Epithelial cell of proximal tubule (primary cell): ENCODE results near the gene EIF4A3. TPM values are rescaled to one million over a fixed set of nuclear protein-coding genes. Genes with fewer than 3 reads are reported as not detected.
"Not testable (repeated sequence)": the region's sequence is repeated elsewhere in the genome, so short reads cannot be mapped to it uniquely, and the experiment has no call there.

Source experiments
- DNase-seq: peaks from one replicate; pipeline ENCODE4 v3.0.0-alpha.2; 2011; ENCODE audit warnings: low read depth
- H3K4me3 ChIP-seq: 2 replicates; pipeline ENCODE4 v1.5.1; 2011; ENCODE audit warnings: low read depth, mild to moderate bottlenecking, low read length
- total RNA-seq: library from RNA; depleted of rRNA; stranded (reverse); fragments of >200 nt; gene quantifications from 2 replicates; pipeline ENCODE4 v1.2.3, GENCODE V29; 2015
- TF ChIP-seq, protein P1 (sequence below): conservative IDR thresholded peaks from 2 replicates; pipeline ENCODE4 v1.5.1; 2012; ENCODE audit warnings: low read depth, mild to moderate bottlenecking, low read length

EIF4A3 gene
- total RNA-seq, 1 donor from 2014 or later = 122 TPM

DNA sequence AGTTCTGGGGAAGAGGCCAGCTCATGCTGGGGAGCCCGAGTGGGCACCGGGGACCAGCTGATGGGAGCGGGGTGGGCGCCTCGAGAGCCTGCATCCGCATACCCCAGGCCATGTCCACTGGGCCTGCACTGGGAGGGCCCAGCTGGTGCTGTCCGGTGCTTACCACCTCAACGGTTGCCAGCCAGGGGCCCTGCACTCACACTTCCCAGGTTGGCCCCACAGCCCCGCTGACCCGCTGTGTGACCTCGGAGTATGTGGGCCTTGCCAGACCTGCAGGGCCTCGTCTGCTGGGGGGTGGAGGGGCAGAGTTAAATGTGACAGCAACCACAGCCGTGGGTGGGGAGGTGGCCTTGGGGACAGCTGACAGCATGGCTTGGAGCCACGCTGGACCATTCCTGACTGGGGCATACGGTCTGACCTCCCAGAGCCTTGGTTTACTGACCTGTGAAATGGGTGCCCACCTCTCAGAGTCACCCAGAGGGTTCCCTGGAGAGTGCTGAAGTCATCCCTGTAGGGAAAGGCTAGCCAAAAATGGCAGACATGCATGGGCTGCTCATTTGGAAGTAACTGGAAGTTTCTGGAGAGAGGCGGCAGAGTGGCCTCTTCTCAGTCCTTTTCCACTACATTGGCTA, 51.0 kb downstream of the EIF4A3 start:
- no peak overlapping the region for H3K4me3 ChIP-seq
- TF ChIP-seq, protein P1, sequence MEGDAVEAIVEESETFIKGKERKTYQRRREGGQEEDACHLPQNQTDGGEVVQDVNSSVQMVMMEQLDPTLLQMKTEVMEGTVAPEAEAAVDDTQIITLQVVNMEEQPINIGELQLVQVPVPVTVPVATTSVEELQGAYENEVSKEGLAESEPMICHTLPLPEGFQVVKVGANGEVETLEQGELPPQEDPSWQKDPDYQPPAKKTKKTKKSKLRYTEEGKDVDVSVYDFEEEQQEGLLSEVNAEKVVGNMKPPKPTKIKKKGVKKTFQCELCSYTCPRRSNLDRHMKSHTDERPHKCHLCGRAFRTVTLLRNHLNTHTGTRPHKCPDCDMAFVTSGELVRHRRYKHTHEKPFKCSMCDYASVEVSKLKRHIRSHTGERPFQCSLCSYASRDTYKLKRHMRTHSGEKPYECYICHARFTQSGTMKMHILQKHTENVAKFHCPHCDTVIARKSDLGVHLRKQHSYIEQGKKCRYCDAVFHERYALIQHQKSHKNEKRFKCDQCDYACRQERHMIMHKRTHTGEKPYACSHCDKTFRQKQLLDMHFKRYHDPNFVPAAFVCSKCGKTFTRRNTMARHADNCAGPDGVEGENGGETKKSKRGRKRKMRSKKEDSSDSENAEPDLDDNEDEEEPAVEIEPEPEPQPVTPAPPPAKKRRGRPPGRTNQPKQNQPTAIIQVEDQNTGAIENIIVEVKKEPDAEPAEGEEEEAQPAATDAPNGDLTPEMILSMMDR = no peak
- DNase-seq = no peak

DNA sequence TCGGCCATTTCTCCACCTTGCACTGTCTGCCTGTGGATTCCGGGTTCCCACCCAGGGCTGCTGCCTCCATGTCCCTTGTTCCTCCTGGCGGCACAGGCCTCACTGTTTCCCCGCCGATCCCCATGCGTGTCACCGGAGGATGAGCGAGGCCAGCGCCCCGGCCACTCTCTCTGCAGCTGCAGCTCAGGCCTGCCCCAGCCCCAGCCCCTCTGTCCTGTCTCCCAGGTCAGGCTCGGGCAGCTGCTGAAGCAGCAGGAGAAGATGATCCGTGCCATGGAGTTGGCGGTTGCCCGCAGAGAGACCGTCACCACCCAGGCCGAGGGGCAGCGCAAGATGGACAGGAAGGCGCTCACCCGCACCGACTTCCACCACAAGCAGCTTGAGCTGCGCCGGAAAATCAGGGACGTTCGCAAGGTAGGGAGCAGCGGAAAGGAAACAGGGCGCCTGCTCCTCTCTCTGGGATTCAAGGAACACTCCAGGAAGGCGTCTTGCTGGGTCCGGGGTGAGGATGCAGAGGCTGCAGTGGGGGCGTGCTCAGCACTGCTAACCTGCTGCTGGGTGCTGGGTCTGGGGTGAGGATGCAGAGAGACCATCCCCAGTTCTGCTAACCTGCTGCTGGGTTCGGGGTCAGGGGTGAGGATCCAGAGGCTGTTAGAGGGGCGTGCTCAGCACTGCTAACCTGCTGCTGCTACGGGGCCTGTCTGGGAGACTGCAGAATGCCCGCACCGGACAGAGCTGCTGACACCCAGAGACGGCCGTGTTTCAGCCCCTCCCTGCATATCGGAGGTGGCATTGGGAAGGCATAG, 51.7 kb downstream of the EIF4A3 start:
- no peak overlapping the region for H3K4me3 ChIP-seq
- TF ChIP-seq, protein P1 = no peak
- no peak for DNase-seq

DNA sequence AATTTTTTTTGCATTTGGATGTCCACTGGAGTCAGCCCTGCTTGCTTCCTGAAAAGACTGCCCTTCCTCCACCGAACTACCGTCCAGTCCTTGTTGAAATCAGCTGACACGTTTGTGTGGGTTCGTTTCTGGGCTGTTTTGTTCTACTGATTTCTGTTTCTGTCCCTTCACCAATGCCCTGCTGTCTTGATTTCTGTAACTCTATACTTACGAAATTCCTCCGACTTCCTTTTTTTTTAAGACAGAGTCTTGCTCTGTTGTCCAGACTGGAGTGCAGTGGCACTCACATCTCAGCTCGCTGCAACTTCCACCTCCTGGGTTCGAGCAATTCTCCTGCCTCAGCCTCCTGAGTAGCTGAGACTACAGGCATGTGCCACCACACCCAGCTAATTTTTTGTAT, 54.0 kb downstream of the EIF4A3 start:
- TF ChIP-seq, protein P1 = no peak
- H3K4me3 ChIP-seq = no peak overlapping the region
- DNase-seq = no peak

DNA sequence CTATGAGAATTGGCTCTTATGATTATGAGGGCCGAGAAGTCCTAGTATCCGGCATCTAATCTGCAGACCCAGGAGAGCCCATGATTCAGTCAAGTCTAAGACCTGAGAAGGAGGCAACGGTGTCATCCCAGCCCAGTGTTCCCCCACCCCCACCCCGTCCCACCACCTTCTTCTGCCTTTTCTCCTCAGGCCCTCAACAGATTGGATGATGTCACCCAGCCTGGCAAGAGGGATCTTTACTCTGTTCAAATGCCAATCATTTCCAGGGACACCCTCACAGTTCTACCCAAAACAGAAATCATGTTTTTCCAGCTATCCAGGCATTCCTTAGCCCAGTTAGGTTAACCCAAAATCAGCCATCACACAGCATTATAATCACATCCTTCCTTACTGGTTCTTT, 55.6 kb downstream of the EIF4A3 start:
- no peak overlapping the region for H3K4me3 ChIP-seq
- TF ChIP-seq, protein P1 = no peak
- no peak for DNase-seq

DNA sequence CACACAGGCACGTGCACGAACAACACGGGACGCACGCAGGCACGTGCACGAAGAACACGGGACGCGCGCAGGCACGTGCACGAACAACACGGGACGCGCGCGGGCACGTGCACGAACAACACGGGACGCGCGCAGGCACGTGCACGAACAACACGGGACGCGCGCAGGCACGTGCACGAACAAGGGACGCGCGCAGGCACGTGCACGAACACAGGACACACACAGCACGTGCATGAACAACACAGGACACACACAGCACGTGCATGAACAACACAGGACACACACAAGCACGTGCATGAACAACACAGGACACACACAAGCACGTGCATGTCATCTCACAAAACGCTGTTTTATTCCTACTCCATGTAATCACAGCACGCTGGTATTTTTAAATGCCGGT, 56.8 kb downstream of the EIF4A3 start:
- not testable (repeated sequence) for DNase-seq, H3K4me3 ChIP-seq

DNA sequence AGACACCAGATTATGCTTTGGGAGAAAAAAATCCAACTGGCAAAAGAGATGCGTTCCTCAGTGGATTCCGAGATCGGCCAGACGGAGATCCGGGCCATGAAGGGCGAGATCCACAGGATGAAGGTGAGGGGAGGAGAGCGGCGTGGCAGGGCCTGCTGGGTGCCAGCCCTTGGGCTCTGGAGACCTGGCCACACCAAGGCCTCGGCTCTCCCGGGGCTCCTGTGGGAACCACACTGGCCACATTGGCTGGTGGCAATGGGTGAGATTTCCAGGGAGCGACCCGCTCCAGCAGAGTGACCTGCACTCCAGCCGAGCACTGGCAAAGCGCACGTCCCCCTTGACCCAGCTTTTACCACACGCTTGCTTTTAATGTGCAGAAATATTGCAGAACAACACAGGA, 57.2 kb downstream of the EIF4A3 start:
- H3K4me3 ChIP-seq = no peak overlapping the region
- TF ChIP-seq, protein P1 = no peak
- DNase-seq = no peak

DNA sequence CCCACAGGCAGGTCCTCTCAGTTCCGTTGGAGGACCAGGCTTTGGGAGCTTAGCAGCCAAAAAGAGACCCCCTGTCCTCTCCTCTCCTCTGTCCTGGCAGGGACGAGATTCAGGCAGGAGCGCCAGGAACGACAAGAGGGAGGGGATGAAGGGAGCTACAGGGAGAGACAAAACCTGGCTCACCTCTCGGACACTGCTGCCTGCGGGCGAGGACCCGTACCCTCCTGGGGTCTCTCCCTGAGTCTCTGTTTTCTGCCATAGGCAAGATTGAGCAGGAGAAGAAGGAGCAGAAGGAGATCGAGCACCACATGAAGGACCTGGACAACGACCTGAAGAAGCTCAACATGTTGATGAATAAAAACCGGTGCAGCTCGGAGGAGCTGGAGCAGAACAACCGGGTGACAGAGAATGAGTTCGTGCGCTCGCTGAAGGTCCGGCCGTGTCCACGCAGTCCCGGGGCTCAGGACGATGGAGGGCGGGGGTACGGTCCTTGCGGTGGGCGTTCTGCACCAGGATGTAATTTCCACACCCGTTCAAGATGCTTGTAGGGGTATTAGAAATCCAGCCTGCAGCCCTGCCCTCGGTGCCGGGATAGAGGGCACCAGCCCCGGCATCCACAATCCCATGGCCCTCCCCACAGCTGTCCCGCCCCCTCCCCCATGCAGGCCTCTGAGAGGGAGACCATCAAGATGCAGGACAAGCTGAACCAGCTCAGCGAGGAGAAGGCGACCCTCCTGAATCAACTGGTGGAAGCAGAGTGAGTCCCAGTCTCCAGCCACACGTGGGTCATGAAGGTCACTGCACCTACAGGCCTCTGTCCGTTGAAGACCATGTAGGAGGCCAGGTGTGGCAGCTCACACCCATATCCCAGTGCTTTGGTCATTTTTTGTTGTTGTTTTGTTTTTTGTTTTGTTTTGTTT, 59.3 kb downstream of the EIF4A3 start:
- no peak overlapping the region for H3K4me3 ChIP-seq
- no peak for DNase-seq
- TF ChIP-seq, protein P1 = no peak
